ENCODE measurements around the gene MAGOH. TPM values are rescaled to one million over a fixed set of nuclear protein-coding genes. Genes with fewer than 3 reads are reported as not detected.

Gene MAGOH
- total and polyA plus RNA-seq, 9 of the 15 experiments (the other 6 are each of a cell fraction or from before 2014, with no cell fraction given) = 102 to 342 (median 135) TPM

DNA sequence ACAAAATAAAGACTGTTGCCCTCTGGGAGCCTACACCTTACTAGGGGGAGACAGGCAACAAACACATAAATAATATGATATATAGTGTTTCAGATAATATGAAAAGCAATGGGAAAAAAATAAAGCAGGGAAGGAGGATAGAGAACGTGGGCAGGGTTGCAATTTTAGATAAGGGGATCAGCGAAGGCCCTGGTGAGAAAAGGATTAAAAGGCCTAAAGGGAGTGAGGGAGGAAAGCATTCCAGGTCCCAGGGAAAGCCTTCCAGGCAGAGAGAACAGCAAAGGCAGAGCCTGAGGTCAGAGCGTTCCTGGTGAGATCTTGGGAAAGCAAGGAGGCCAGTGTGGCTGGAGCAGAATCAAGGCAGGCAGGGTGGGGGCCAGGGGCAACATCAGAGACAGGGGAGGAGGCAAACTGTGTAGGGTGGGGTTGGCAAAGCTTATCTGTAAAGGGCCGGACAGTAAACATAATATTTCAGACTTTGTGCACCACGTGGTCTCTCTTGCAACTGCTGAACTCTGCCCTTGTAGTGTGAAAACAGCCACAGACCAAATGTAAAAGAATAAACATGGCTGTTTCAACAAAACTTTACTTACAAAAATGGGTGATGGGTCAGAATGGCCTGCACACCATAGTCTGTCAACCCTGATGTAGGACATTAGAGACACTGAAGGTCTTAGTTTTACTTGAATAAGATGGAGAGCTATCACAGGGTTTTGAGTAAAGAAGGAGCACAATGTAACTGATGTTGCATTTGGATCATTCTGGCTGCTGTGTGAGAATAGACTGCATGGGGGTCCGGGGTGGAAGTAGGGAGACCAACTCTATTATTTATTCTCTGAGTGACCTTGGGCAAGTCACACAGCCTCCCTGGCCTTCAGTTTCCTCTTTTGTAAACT lies 55.0 kb downstream of the MAGOH start (continued):
- TF ChIP-seq, protein P1, sequence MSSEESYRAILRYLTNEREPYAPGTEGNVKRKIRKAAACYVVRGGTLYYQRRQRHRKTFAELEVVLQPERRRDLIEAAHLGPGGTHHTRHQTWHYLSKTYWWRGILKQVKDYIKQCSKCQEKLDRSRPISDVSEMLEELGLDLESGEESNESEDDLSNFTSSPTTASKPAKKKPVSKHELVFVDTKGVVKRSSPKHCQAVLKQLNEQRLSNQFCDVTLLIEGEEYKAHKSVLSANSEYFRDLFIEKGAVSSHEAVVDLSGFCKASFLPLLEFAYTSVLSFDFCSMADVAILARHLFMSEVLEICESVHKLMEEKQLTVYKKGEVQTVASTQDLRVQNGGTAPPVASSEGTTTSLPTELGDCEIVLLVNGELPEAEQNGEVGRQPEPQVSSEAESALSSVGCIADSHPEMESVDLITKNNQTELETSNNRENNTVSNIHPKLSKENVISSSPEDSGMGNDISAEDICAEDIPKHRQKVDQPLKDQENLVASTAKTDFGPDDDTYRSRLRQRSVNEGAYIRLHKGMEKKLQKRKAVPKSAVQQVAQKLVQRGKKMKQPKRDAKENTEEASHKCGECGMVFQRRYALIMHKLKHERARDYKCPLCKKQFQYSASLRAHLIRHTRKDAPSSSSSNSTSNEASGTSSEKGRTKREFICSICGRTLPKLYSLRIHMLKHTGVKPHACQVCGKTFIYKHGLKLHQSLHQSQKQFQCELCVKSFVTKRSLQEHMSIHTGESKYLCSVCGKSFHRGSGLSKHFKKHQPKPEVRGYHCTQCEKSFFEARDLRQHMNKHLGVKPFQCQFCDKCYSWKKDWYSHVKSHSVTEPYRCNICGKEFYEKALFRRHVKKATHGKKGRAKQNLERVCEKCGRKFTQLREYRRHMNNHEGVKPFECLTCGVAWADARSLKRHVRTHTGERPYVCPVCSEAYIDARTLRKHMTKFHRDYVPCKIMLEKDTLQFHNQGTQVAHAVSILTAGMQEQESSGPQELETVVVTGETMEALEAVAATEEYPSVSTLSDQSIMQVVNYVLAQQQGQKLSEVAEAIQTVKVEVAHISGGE (CRISPR knock-in tag; IDR thresholded peaks at IDR 0.05) = no peak; a peak in 1 of 6 replicates
- TF ChIP-seq, protein P2, sequence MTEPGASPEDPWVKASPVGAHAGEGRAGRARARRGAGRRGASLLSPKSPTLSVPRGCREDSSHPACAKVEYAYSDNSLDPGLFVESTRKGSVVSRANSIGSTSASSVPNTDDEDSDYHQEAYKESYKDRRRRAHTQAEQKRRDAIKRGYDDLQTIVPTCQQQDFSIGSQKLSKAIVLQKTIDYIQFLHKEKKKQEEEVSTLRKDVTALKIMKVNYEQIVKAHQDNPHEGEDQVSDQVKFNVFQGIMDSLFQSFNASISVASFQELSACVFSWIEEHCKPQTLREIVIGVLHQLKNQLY (CRISPR knock-in tag; conservative IDR thresholded peaks at IDR 0.05) = no peak
- TF ChIP-seq ZNF717 (CRISPR knock-in tag; IDR thresholded peaks at IDR 0.05) (no peak), GATAD2B (IDR thresholded peaks at IDR 0.05; ENCODE audit: borderline replicate concordance) (no peak), PHF21A (IDR thresholded peaks at IDR 0.05; ENCODE audit: borderline replicate concordance, low read depth) (no peak), YY1 (IDR thresholded peaks at IDR 0.05; ENCODE audit: borderline replicate concordance in 1 of 3, control insufficient read depth in 1 of 3, extremely low read depth in 1 of 3, insufficient read depth in 3 of 3, insufficient read length in 1 of 3, insufficient replicate concordance in 2 of 3, low read depth in 1 of 3, low read length in 2 of 3) (peak in 1 of 3 experiments; percentile 66), ZNF134 (CRISPR knock-in tag; conservative IDR thresholded peaks at IDR 0.05) (peak; percentile 69), RBBP5 (IDR thresholded peaks at IDR 0.05; ENCODE audit: borderline replicate concordance, insufficient read depth, low read length, poor library complexity, severe bottlenecking) (peak; percentile 76), ELF1 (tag; IDR thresholded peaks at IDR 0.05) (no peak)
- TF ChIP-seq, protein P3, sequence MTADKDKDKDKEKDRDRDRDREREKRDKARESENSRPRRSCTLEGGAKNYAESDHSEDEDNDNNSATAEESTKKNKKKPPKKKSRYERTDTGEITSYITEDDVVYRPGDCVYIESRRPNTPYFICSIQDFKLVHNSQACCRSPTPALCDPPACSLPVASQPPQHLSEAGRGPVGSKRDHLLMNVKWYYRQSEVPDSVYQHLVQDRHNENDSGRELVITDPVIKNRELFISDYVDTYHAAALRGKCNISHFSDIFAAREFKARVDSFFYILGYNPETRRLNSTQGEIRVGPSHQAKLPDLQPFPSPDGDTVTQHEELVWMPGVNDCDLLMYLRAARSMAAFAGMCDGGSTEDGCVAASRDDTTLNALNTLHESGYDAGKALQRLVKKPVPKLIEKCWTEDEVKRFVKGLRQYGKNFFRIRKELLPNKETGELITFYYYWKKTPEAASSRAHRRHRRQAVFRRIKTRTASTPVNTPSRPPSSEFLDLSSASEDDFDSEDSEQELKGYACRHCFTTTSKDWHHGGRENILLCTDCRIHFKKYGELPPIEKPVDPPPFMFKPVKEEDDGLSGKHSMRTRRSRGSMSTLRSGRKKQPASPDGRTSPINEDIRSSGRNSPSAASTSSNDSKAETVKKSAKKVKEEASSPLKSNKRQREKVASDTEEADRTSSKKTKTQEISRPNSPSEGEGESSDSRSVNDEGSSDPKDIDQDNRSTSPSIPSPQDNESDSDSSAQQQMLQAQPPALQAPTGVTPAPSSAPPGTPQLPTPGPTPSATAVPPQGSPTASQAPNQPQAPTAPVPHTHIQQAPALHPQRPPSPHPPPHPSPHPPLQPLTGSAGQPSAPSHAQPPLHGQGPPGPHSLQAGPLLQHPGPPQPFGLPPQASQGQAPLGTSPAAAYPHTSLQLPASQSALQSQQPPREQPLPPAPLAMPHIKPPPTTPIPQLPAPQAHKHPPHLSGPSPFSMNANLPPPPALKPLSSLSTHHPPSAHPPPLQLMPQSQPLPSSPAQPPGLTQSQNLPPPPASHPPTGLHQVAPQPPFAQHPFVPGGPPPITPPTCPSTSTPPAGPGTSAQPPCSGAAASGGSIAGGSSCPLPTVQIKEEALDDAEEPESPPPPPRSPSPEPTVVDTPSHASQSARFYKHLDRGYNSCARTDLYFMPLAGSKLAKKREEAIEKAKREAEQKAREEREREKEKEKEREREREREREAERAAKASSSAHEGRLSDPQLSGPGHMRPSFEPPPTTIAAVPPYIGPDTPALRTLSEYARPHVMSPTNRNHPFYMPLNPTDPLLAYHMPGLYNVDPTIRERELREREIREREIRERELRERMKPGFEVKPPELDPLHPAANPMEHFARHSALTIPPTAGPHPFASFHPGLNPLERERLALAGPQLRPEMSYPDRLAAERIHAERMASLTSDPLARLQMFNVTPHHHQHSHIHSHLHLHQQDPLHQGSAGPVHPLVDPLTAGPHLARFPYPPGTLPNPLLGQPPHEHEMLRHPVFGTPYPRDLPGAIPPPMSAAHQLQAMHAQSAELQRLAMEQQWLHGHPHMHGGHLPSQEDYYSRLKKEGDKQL (CRISPR knock-in tag; IDR thresholded peaks at IDR 0.05; ENCODE audit: borderline replicate concordance) = no peak
- TF ChIP-seq, protein P4, sequence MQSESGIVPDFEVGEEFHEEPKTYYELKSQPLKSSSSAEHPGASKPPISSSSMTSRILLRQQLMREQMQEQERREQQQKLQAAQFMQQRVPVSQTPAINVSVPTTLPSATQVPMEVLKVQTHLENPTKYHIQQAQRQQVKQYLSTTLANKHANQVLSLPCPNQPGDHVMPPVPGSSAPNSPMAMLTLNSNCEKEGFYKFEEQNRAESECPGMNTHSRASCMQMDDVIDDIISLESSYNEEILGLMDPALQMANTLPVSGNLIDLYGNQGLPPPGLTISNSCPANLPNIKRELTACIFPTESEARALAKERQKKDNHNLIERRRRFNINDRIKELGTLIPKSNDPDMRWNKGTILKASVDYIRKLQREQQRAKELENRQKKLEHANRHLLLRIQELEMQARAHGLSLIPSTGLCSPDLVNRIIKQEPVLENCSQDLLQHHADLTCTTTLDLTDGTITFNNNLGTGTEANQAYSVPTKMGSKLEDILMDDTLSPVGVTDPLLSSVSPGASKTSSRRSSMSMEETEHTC (IDR thresholded peaks at IDR 0.05) = no peak

Measured in K562 (cell line).